Smooth muscle cell (in vitro differentiated cells): ENCODE data around the gene ZNF211. TPM values are rescaled to one million over a fixed set of nuclear protein-coding genes. Genes with fewer than 3 reads are reported as not detected.

Experiments used
- DNase-seq: peaks from one replicate; lab custom pipeline; 2025; ENCODE audit not compliant: unreplicated experiment; lab: John Stamatoyannopoulos, UW
- H2AFZ ChIP-seq: fragments of 200-600 bp; sonication (generic); 2 replicates; pipeline ENCODE4 v1.6.0; 2016; ENCODE audit warnings: antibody characterized with exemption, low read depth, mild to moderate bottlenecking
- H3F3A ChIP-seq: fragments of 200-600 bp; sonication (generic); 2 replicates; pipeline ENCODE4 v1.6.0; 2017; ENCODE audit warnings: antibody characterized with exemption, low read depth
- H3K27ac ChIP-seq: fragments of 200-600 bp; sonication (generic); 2 replicates; pipeline ENCODE4 v1.5.1; 2016; ENCODE audit warnings: low read depth, mild to moderate bottlenecking
- H3K27me3 ChIP-seq: fragments of 200-600 bp; sonication (generic); 2 replicates; pipeline ENCODE4 v1.6.1; 2016; ENCODE audit warnings: low read depth, mild to moderate bottlenecking
- H3K36me3 ChIP-seq: fragments of 200-600 bp; sonication (generic); 2 replicates; pipeline ENCODE4 v1.5.1; 2016; ENCODE audit warnings: low read depth
- H3K4me1 ChIP-seq: fragments of 200-600 bp; sonication (generic); 2 replicates; pipeline ENCODE4 v1.5.1; 2016; ENCODE audit warnings: low read depth
- H3K4me2 ChIP-seq: fragments of 200-600 bp; sonication (generic); 2 replicates; pipeline ENCODE4 v1.6.0; 2016; ENCODE audit warnings: mild to moderate bottlenecking
- H3K4me3 ChIP-seq: fragments of 200-600 bp; sonication (generic); 2 replicates; pipeline ENCODE4 v1.5.1; 2016; ENCODE audit warnings: mild to moderate bottlenecking
- H3K79me2 ChIP-seq: fragments of 200-600 bp; sonication (generic); 2 replicates; pipeline ENCODE4 v1.6.0; 2016; ENCODE audit warnings: low read depth, mild to moderate bottlenecking
- H3K9ac ChIP-seq: fragments of 200-600 bp; sonication (generic); 2 replicates; pipeline ENCODE4 v1.6.0; 2016; ENCODE audit warnings: low read depth
- H3K9me3 ChIP-seq: fragments of 200-600 bp; sonication (generic); replicated peaks from 2 replicates; pipeline ENCODE4 v1.5.1; 2016; ENCODE audit warnings: low read depth
- H4K20me1 ChIP-seq: fragments of 200-600 bp; sonication (generic); 2 replicates; pipeline ENCODE4 v1.6.0; 2016; ENCODE audit warnings: low read depth
- CTCF ChIP-seq: fragments of 200-600 bp; sonication (generic); IDR thresholded peaks from 2 replicates; pipeline ENCODE4 v1.5.1; 2017; ENCODE audit warnings: borderline replicate concordance, mild to moderate bottlenecking, antibody characterized with exemption; ENCODE audit not compliant: insufficient read depth, poor library complexity, severe bottlenecking
- WGBS: methylation state at CpG from one replicate; pipeline ENCODE4 v1.1.7; 2016; ENCODE audit warnings: low lambda C conversion rate; 5-methylcytosine and 5-hydroxymethylcytosine counted together
- polyA plus RNA-seq: library from polyadenylated mRNA; unstranded; fragments of >200 nt; fragmentation: Nextera tagmentation; extraction: Ambion mirVana; gene quantifications from 2 replicates; pipeline ENCODE4 v1.2.1, GENCODE V29; 2016
- total RNA-seq: library from RNA; depleted of rRNA; stranded (reverse); fragments of >200 nt; gene quantifications from 2 replicates; pipeline ENCODE4 v1.2.3, GENCODE V29; 2014

ZNF211 gene
- total and polyA plus RNA-seq, 2 experiments from 2014 or later, result 10.5 to 15.7 TPM

- no peak for TF ChIP-seq CTCF
- H3K79me2 ChIP-seq, result no peaks in the 10 kb centered on the region
- no peak overlapping the region for H2AFZ ChIP-seq
- no peaks in the 10 kb centered on the region for H3F3A ChIP-seq
- H3K27me3 ChIP-seq, result no peaks in the 10 kb centered on the region
- no peaks in the 10 kb centered on the region for H3K9me3 ChIP-seq
- H3K4me3 ChIP-seq, result no peak overlapping the region
- H3K4me2 ChIP-seq, result no peak overlapping the region
- 86% methylated on average over 4 of the region's 4 CpGs for WGBS
- H3K36me3 ChIP-seq, result no peaks in the 10 kb centered on the region
- H3K27ac ChIP-seq, result no peak overlapping the region
- H3K9ac ChIP-seq, result no peak overlapping the region
- no peak for DNase-seq
- H3K4me1 ChIP-seq, result no peaks in the 10 kb centered on the region
- H4K20me1 ChIP-seq, result no peaks in the 10 kb centered on the region
Measured at GRCh38 chr19:57672466-57672865, 39.5 kb downstream of the ZNF211 start.

GRCh38 chr19:57675881-57676280, 42.9 kb downstream of the ZNF211 start:
- H3K4me2 ChIP-seq, result no peak overlapping the region
- no peaks in the 10 kb centered on the region for H3K79me2 ChIP-seq
- no peaks in the 10 kb centered on the region for H3F3A ChIP-seq
- DNase-seq, result no peak
- no peaks in the 10 kb centered on the region for H3K36me3 ChIP-seq
- H3K4me3 ChIP-seq, result no peak overlapping the region
- H3K9me3 ChIP-seq, result no peaks in the 10 kb centered on the region
- H3K27ac ChIP-seq, result no peak overlapping the region
- no peak overlapping the region for H2AFZ ChIP-seq
- peaks cover 11% of the 10 kb centered on the region for H3K27me3 ChIP-seq
- 68% methylated on average over 2 of the region's 2 CpGs for WGBS
- no peaks in the 10 kb centered on the region for H4K20me1 ChIP-seq
- no peak overlapping the region for H3K9ac ChIP-seq
- TF ChIP-seq CTCF, result no peak
- no peaks in the 10 kb centered on the region for H3K4me1 ChIP-seq

- no peak for TF ChIP-seq CTCF
- Histone ChIP-seq H3K4me3 (peak overlapping the region; percentile 73), H3K4me1 (peaks cover 8% of the 10 kb centered on the region), H3K36me3 (peaks cover 16% of the 10 kb centered on the region), H3K4me2 (peak overlapping the region; percentile 97), H3K9ac (peak overlapping the region; percentile 58), H4K20me1 (no peaks in the 10 kb centered on the region), H3K27ac (no peak overlapping the region), H3K9me3 (peaks cover 11% of the 10 kb centered on the region), H3K79me2 (peaks cover 39% of the 10 kb centered on the region), H3K27me3 (peaks cover 11% of the 10 kb centered on the region), H3F3A (no peaks in the 10 kb centered on the region), H2AFZ (peak overlapping the region; percentile 88)
- 7% methylated on average over 19 of the region's 19 CpGs for WGBS
- no peak for DNase-seq
Measured at GRCh38 chr19:57682226-57682766, 49.3 kb downstream of the ZNF211 start.

- DNase-seq, result no peak
- Histone ChIP-seq H3F3A (no peaks in the 10 kb centered on the region), H3K4me1 (peaks cover 8% of the 10 kb centered on the region), H3K9ac (no peak overlapping the region), H2AFZ (no peak overlapping the region), H4K20me1 (no peaks in the 10 kb centered on the region), H3K27ac (no peak overlapping the region), H3K4me3 (no peak overlapping the region), H3K4me2 (no peak overlapping the region), H3K79me2 (peaks cover 73% of the 10 kb centered on the region), H3K9me3 (peaks cover 27% of the 10 kb centered on the region), H3K27me3 (no peaks in the 10 kb centered on the region), H3K36me3 (peaks cover 28% of the 10 kb centered on the region)
- WGBS, result 100% methylated on average over 3 of the region's 3 CpGs
- no peak for TF ChIP-seq CTCF
Measured at GRCh38 chr19:57686727-57687126, 53.8 kb downstream of the ZNF211 start.
